A549 (cell line): ENCODE results near the gene UBTD1. TPM values are rescaled to one million over a fixed set of nuclear protein-coding genes. Genes with fewer than 3 reads are reported as not detected.

Experiments
- ATAC-seq, 2 experiments: fragments of 200-7000 bp in 1 of 2; fragments of >200 bp in 1 of 2; cut with Nextera tagmentation in 1 of 2; cut with Tn5 transposase in 1 of 2; 3 replicates each; pipeline versions ENCODE4 v1.8.0 to v1.9.1; 2018 to 2020; ENCODE audit warnings: mild to moderate bottlenecking in 1 of 2, moderate library complexity in 1 of 2
- CTCF ChIA-PET: fragments of 300-600 bp; sonication (Branson Sonifier 250); formaldehyde crosslinking; extraction: SDS; loops from one replicate; lab custom pipeline; 2021; ENCODE audit warnings: antibody characterized with exemption, inconsistent platforms; lab: Yijun Ruan, JAX
- POLR2A ChIA-PET: fragments of 350-600 bp; formaldehyde crosslinking; extraction: SDS; loops from one replicate; lab custom pipeline; 2021; ENCODE audit warnings: antibody characterized with exemption, inconsistent platforms; lab: Yijun Ruan, JAX
- DNase-seq, 2 experiments: peaks; one replicate each; pipeline versions ENCODE4 v3.0.0 to v3.0.0-alpha.2; 2011 to 2016; ENCODE audit warnings: low read depth in 1 of 2, low spot score in 1 of 2
- FAIRE-seq: peaks from 2 replicates; lab custom pipeline; 2011; peaks lifted over from hg19 to GRCh38; lab: Jason Lieb, UNC
- H3K27ac ChIP-seq, 2 experiments: fragments of >200 bp; sonication (Bioruptor Twin); formaldehyde crosslinking; 3 replicates each; pipeline ENCODE4 v1.5.1; 2016 to 2017
- H3K4me1 ChIP-seq: fragments of >200 bp; sonication (Bioruptor Twin); formaldehyde crosslinking; 3 replicates; pipeline ENCODE4 v1.6.1; 2016
- H3K4me2 ChIP-seq: fragments of >200 bp; sonication (Bioruptor Twin); formaldehyde crosslinking; 3 replicates; pipeline ENCODE4 v1.6.1; 2016
- H3K4me3 ChIP-seq: fragments of >200 bp; sonication (Bioruptor Twin); formaldehyde crosslinking; 3 replicates; pipeline ENCODE4 v1.5.1; 2016
- H3K9me3 ChIP-seq: fragments of >200 bp; sonication (Bioruptor Twin); formaldehyde crosslinking; 3 replicates; pipeline ENCODE4 v1.6.1; 2016
- CBX2 ChIP-seq: fragments of 200-600 bp; sonication (generic); IDR thresholded peaks from 2 replicates; pipeline ENCODE4 v1.6.1; 2016; ENCODE audit warnings: low read depth, mild to moderate bottlenecking, borderline replicate concordance
- CEBPB ChIP-seq, 2 experiments: fragments of >200 bp in 1 of 2; sonication (Bioruptor Twin) in 1 of 2; formaldehyde crosslinking in 1 of 2; IDR thresholded peaks; 2 replicates each; pipeline ENCODE4 v1.6.1; 2012 to 2016
- CHD4 ChIP-seq: fragments of 200-600 bp; sonication (generic); IDR thresholded peaks from 2 replicates; pipeline ENCODE4 v1.6.1; 2016; ENCODE audit warnings: antibody characterized with exemption, mild to moderate bottlenecking, borderline replicate concordance
- FOXS1 ChIP-seq: fragments of 250-450 bp; sonication (Bioruptor Pico); IDR thresholded peaks from 2 replicates; pipeline ENCODE4 v1.5.0; 2020; ENCODE audit warnings: mild to moderate bottlenecking, moderate library complexity
- GATA3 ChIP-seq: IDR thresholded peaks from 2 replicates; pipeline ENCODE4 v1.6.1; 2012; ENCODE audit warnings: borderline replicate concordance
- HDAC2 ChIP-seq: fragments of 200-600 bp; sonication (generic); IDR thresholded peaks from 2 replicates; pipeline ENCODE4 v1.6.1; 2016
- HOXA7 ChIP-seq: fragments of 250-450 bp; sonication (Bioruptor Pico); IDR thresholded peaks from 2 replicates; pipeline ENCODE4 v1.5.0; 2020; ENCODE audit warnings: mild to moderate bottlenecking, moderate library complexity
- HOXB13 ChIP-seq: fragments of 250-450 bp; sonication (Bioruptor Pico); IDR thresholded peaks from 2 replicates; pipeline ENCODE4 v1.5.0; 2020; ENCODE audit warnings: low read depth, mild to moderate bottlenecking, moderate library complexity
- HOXB5 ChIP-seq: fragments of 250-450 bp; sonication (Bioruptor Pico); IDR thresholded peaks from 2 replicates; pipeline ENCODE4 v1.5.0; 2020; ENCODE audit warnings: mild to moderate bottlenecking, moderate library complexity
- JUN ChIP-seq, 2 experiments: fragments of >200 bp; sonication (Bioruptor Twin); formaldehyde crosslinking; IDR thresholded peaks; 2 replicates in 1 of 2; 3 replicates in 1 of 2; pipeline ENCODE4 v1.6.1; 2016 to 2017
- MAFK ChIP-seq: fragments of 450-650 bp; IDR thresholded peaks from 2 replicates; pipeline ENCODE4 v1.6.1; 2014; ENCODE audit not compliant: partially characterized antibody
- MAX ChIP-seq: IDR thresholded peaks from 2 replicates; pipeline ENCODE4 v1.6.1; 2012
- NPAS2 ChIP-seq: fragments of 250-450 bp; sonication (Bioruptor Pico); IDR thresholded peaks from 2 replicates; pipeline ENCODE4 v1.8.0; 2022; ENCODE audit warnings: mild to moderate bottlenecking, moderate library complexity, borderline replicate concordance
- PHF8 ChIP-seq: fragments of 200-600 bp; sonication (generic); IDR thresholded peaks from 2 replicates; pipeline ENCODE4 v1.6.1; 2016; ENCODE audit warnings: low read depth, mild to moderate bottlenecking, antibody characterized with exemption, moderate library complexity, borderline replicate concordance
- POLR2A ChIP-seq: IDR thresholded peaks from 2 replicates; pipeline ENCODE4 v1.6.1; 2012; ENCODE audit warnings: mild to moderate bottlenecking, low read length
- RAD21 ChIP-seq, 2 experiments: fragments of >200 bp in 1 of 2; sonication (Bioruptor Twin) in 1 of 2; formaldehyde crosslinking in 1 of 2; IDR thresholded peaks in 1 of 2; conservative IDR thresholded peaks in 1 of 2; 2 replicates in 1 of 2; 3 replicates in 1 of 2; pipeline ENCODE4 v1.6.1; 2012 to 2018; ENCODE audit warnings: inconsistent platforms in 1 of 2
- RCOR1 ChIP-seq: fragments of 150-350 bp; IDR thresholded peaks from 2 replicates; pipeline ENCODE4 v1.6.1; 2014; ENCODE audit warnings: antibody characterized with exemption, low read length, low read depth
- REST ChIP-seq: fragments of 200-600 bp; sonication (generic); IDR thresholded peaks from 2 replicates; pipeline ENCODE4 v1.6.1; 2016; ENCODE audit warnings: antibody characterized with exemption, mild to moderate bottlenecking, moderate library complexity
- USF2 ChIP-seq: fragments of 450-650 bp; IDR thresholded peaks from 2 replicates; pipeline ENCODE4 v1.6.1; 2014; ENCODE audit warnings: antibody characterized with exemption
- ZC3H11A ChIP-seq: fragments of 450-650 bp; IDR thresholded peaks from 2 replicates; pipeline ENCODE4 v1.6.1; 2014; ENCODE audit warnings: antibody characterized with exemption, mild to moderate bottlenecking
- ZFP36 ChIP-seq: fragments of 450-650 bp; IDR thresholded peaks from 2 replicates; pipeline ENCODE4 v1.6.1; 2014; ENCODE audit warnings: borderline replicate concordance; ENCODE audit not compliant: partially characterized antibody
- WGBS: methylation state at CpG from one replicate; pipeline ENCODE4 v1.1.6; 2017; ENCODE audit errors: missing lambda C conversion rate; 5-methylcytosine and 5-hydroxymethylcytosine counted together
- polyA plus RNA-seq, 4 experiments: library from polyadenylated mRNA; depleted of rRNA in 3 of 4; stranded (reverse); fragments of >200 nt; fragmentation: RNase III in 1 of 4; extraction: RNeasy Plus Mini Kit Qiagen cat#74134 plus additional on column Dnase treatment in 1 of 4; gene quantifications; 2 replicates in 3 of 4; 3 replicates in 1 of 4; pipeline ENCODE4 v1.2.3, GENCODE V29; 2011 to 2017
- TF ChIP-seq, protein P1 (sequence below): fragments of >200 bp; sonication (Bioruptor Twin); formaldehyde crosslinking; IDR thresholded peaks from 3 replicates; pipeline ENCODE4 v1.5.1; 2016
- TF ChIP-seq, protein P2 (sequence below): IDR thresholded peaks from 2 replicates; pipeline ENCODE4 v1.6.1; 2012; ENCODE audit warnings: low read depth, borderline replicate concordance

The UBTD1 gene
- polyA plus RNA-seq, 2 of the 4 experiments (the other 2 are of a cell fraction), result 5.9 to 11.6 TPM

DNA sequence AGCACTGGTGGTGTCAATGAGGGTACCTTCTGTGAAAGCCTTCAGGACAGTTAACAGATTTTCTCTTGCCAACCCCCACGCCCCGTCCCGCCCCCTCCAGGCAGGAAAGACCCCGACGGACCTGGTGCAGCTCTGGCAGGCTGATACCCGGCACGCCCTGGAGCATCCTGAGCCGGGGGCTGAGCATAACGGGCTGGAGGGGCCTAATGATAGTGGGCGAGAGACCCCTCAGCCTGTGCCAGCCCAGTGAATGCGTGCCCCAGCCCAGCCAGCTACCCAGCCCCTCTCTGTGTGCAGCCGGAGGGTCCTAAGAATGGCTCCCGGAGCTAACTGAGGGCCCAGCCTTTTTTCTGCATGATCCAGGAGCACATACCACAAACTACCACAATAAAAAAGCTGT lies 84.8 kb downstream of the UBTD1 start:
- peak overlapping the region; percentile 77 for H3K4me2 ChIP-seq
- 100% methylated on average over 5 of the region's 13 CpGs for WGBS
- DNase-seq (no peak), FAIRE-seq (no peak), ATAC-seq (no peak)
- H3K27ac ChIP-seq, result peak overlapping the region; percentile 75 to 80
- TF ChIP-seq JUN (IDR thresholded peaks at IDR 0.05) (no peak), RCOR1 (no peak), HOXB5 (CRISPR knock-in tag) (no peak), FOXS1 (CRISPR knock-in tag) (no peak), HDAC2 (no peak), NPAS2 (CRISPR knock-in tag) (no peak), MAFK (no peak)
- TF ChIP-seq, protein P1, sequence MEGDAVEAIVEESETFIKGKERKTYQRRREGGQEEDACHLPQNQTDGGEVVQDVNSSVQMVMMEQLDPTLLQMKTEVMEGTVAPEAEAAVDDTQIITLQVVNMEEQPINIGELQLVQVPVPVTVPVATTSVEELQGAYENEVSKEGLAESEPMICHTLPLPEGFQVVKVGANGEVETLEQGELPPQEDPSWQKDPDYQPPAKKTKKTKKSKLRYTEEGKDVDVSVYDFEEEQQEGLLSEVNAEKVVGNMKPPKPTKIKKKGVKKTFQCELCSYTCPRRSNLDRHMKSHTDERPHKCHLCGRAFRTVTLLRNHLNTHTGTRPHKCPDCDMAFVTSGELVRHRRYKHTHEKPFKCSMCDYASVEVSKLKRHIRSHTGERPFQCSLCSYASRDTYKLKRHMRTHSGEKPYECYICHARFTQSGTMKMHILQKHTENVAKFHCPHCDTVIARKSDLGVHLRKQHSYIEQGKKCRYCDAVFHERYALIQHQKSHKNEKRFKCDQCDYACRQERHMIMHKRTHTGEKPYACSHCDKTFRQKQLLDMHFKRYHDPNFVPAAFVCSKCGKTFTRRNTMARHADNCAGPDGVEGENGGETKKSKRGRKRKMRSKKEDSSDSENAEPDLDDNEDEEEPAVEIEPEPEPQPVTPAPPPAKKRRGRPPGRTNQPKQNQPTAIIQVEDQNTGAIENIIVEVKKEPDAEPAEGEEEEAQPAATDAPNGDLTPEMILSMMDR, result no peak
- TF ChIP-seq, protein P2, sequence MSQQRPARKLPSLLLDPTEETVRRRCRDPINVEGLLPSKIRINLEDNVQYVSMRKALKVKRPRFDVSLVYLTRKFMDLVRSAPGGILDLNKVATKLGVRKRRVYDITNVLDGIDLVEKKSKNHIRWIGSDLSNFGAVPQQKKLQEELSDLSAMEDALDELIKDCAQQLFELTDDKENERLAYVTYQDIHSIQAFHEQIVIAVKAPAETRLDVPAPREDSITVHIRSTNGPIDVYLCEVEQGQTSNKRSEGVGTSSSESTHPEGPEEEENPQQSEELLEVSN, result no peak
- H3K4me1 ChIP-seq, result peaks cover 26% of the 10 kb centered on the region
- ChIA-PET CTCF (interaction anchor here (1.8 to 39.7 kb wide), 3 partner anchors 3 to 153 kb away, joined by 4 to 1048 read pairs (median 1048); partner anchors contain the start of genes ANKRD2, C10orf62, HOGA1 and ZFYVE27), POLR2A (interaction anchor here (1.4 to 1.9 kb wide), 3 partner anchors 8 to 13 kb away, joined by 4 to 9 read pairs (median 4); partner anchors contain the start of gene ANKRD2)
- no peak overlapping the region for H3K4me3 ChIP-seq
- H3K9me3 ChIP-seq, result no peaks in the 10 kb centered on the region

DNA sequence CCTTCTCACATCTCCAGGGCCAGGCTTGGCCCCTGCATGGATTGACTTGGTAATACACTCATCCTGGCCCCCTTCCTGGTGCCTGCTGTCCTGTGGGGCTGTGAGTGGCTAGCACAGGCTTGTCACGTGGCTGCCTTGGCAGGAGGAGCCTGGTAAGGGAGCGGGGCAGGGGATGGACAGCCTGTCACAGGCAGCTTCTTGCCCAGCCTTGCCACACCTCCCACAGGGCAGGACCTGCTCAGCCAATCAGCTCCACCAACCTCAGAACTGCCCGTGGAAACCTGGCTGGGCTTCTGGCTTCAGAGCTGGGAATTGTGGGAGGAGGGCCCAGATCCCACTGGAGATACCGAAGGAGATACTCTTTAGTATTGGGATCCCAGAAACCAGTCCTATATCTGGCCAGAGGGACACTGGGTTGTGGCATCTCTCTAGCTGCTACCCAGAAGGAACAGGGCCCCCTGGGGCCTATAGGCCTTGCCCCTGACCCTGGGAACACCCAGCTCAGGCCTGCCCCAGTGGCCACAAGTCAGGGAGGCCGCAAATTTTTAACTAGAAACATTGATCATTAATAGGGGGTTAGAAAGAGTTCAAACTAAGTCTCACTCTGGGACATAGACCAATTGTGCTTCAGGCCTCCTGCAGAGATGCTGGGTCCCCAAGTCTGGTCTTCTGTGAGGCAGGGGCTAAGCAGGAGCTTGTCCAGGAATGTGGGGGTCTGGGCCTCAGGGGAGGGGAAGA lies 85.5 kb downstream of the UBTD1 start, which contains the start of gene HOGA1:
Gene HOGA1 (plus strand): TSS at position 330 of the 738 bp plus-strand sequence. CDS start 315 bp downstream, at position 645.
- H3K4me2 ChIP-seq, result peak within 1 kb of the TSS; percentile 77
- peak within 1 kb of the TSS; percentile 75 to 80 for H3K27ac ChIP-seq
- peak; percentile 97 to 99 for ATAC-seq
- POLR2A ChIA-PET, result interaction anchor here (0.5 to 1.9 kb wide), 4 partner anchors 9 to 88 kb away, joined by 3 to 9 read pairs (median 4); partner anchors contain the start of gene ANKRD2
- H3K4me3 ChIP-seq, result peak within 1 kb of the TSS; percentile 19; the same call in 2 of the 3 replicates
- H3K9me3 ChIP-seq, result no peaks in the 10 kb centered on the region
- peak; percentile 89 for FAIRE-seq
- H3K4me1 ChIP-seq, result peaks cover 26% of the 10 kb centered on the region
- CTCF ChIA-PET, result interaction anchor here (1.8 to 39.7 kb wide), 3 partner anchors 4 to 152 kb away, joined by 4 to 1048 read pairs (median 1048); partner anchors contain the start of genes ANKRD2, C10orf62, HOGA1 and ZFYVE27
- DNase-seq, result peak; percentile 92 to 93
- 18% methylated on average over 4 of the region's 5 CpGs for WGBS
- TF ChIP-seq ZC3H11A (no peak), MAX (peak; percentile 56; the same call in 1 of the 2 replicates), HOXA7 (CRISPR knock-in tag) (no peak), PHF8 (peak; percentile 36; the same call in 1 of the 2 replicates), USF2 (peak; percentile 88), HOXB5 (CRISPR knock-in tag) (no peak), RAD21 (conservative IDR thresholded peaks at IDR 0.05 in 1 of 2, IDR thresholded peaks at IDR 0.05 in 1 of 2) (no peak), POLR2A (0 out of 2 replicates have a peak, but pooled peaks have one; percentile 14), HOXB13 (no peak), CHD4 (no peak), MAFK (no peak), ZFP36 (no peak), REST (no peak), RCOR1 (no peak), CEBPB (IDR thresholded peaks at IDR 0.05) (no peak), CBX2 (no peak), GATA3 (peak; percentile 8; the same call in 1 of the 2 replicates)
- TF ChIP-seq, protein P1, result no peak
